Measurements from ENCODE around the gene PRR33.

Gene PRR33

GRCh38 chr11:1839204-1839923 is 52.3 kb downstream of the PRR33 start:
- Histone ChIP-seq H3K4me3 (ENCODE audit: low read length) (no peak overlapping the region), H3K36me3 (ENCODE audit: control insufficient read depth, insufficient read depth, low read length) (no peaks in the 10 kb centered on the region), H3K4me1 (ENCODE audit: control insufficient read depth, insufficient read depth, low read length) (peaks cover 18% of the 10 kb centered on the region), H3K27me3 (ENCODE audit: control insufficient read depth, insufficient read depth, low read length) (no peaks in the 10 kb centered on the region), H3K9me3 (ENCODE audit: control insufficient read depth, low read length) (no peaks in the 10 kb centered on the region), H3K9ac (ENCODE audit: low read length) (no peak overlapping the region)

- Histone ChIP-seq H3K4me3 (ENCODE audit: low read length) (no peak within 1 kb of the TSS), H3K27me3 (ENCODE audit: control insufficient read depth, insufficient read depth, low read length) (no peaks in the 10 kb centered on the region), H3K9me3 (ENCODE audit: control insufficient read depth, low read length) (no peaks in the 10 kb centered on the region), H3K9ac (ENCODE audit: low read length) (no peak within 1 kb of the TSS), H3K4me1 (ENCODE audit: control insufficient read depth, insufficient read depth, low read length) (peaks cover 24% of the 10 kb centered on the region), H3K36me3 (ENCODE audit: control insufficient read depth, insufficient read depth, low read length) (no peaks in the 10 kb centered on the region)
These were observed 53.1 kb downstream of the PRR33 start, which contains the start of gene TNNI2 for GRCh38 chr11:1838426-1839144. Gene TNNI2, plus strand, starts transcription at chr11:1838981. Its CDS starts 716 bp downstream, at chr11:1839697.
